DMS 273 (cell line): ENCODE results near the gene KRTAP10-2.
A peak's percentile ranks its signal among the peaks of the same experiment; 100 is the strongest.

ENCODE experiments used
- DNase-seq: peaks from one replicate; lab custom pipeline; 2025; ENCODE audit not compliant: unreplicated experiment; lab: John Stamatoyannopoulos, UW

KRTAP10-2 gene

GRCh38 chr21:44515359-44516165, 35.7 kb downstream of the KRTAP10-2 start:
- DNase-seq: no peak

DNA sequence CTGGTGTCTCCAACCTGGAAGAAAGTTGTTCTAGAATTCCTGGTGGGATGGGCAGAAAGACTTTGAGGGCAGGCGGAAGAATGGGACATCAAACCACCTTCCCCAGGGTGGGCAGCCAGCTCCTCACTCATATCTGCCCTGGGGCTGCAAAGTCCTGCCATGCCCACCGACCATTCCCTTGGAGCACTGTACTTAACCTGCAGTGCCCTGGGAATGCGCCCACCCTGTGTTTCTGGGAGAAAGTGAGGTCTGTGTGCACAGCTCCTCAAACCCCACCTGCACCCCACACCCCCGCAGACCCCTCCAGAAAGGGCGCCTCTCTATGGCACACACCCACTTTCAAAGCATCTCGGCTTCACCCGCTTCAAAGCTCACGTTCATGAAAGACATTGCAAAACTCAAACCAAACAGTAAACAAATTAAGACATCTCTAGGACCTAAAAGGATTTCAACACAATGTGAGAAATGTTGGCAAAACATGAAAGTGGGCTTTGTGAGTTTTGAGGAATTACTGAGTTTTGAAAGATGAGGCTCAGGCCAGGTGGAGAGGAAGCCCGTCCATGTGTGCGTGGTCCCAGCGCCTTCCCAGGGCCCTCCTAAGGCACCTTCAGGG, 36.5 kb downstream of the KRTAP10-2 start:
- no peak for DNase-seq

DNA sequence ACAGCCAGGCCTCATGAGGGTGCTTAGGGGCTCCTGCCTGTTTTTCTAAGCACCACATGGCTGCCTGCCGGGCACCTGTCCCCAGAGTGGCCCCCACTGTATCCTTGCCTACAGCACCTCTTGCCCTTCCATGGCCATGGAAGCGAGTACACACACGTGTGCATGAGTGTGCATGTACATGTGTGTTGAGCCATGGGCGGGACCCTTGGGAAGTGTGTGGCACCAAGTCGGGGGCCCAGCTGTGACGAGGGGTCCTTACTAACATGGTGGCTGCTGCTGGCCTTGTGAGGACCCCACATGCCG, 37.1 kb downstream of the KRTAP10-2 start:
- no peak for DNase-seq

GRCh38 chr21:44513389-44514217, 37.7 kb downstream of the KRTAP10-2 start:
- peak; percentile 81 for DNase-seq

GRCh38 chr21:44512496-44513388, 38.6 kb downstream of the KRTAP10-2 start:
- DNase-seq: no peak

GRCh38 chr21:44511938-44512275, 39.4 kb downstream of the KRTAP10-2 start:
- DNase-seq: no peak

DNA sequence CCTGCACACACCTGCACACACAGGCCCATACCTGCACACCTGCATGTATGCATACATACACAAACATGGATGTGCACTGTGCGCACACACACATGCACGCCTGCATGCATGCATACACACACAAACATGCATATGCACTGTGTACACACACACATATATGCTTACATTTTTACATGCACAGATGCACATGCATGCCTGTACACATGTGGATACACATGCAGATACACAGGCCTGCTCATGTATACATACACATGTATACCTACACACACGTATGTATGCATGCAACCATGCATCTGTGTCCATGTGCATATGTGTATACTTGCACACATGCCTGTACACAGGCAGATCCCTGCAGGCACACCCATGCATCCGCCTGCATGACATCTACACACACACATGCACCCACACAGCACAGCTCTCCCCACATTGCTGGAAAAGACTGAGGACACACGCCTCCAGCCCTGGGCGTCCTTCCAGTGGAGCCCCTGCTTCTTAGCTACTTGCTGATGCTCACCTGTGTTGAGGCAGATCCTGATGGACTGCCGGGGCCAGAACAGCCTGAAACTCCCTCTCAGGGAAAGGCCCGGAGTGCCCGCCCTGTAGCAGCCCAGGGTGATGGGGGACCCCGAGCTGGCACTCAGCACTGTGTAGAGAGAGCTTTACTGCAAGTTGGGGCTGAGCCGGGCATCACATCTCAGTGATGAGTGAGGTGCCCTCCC, 39.9 kb downstream of the KRTAP10-2 start:
- DNase-seq: no peak

GRCh38 chr21:44510508-44511218, 40.6 kb downstream of the KRTAP10-2 start:
- DNase-seq: peak; percentile 84

DNA sequence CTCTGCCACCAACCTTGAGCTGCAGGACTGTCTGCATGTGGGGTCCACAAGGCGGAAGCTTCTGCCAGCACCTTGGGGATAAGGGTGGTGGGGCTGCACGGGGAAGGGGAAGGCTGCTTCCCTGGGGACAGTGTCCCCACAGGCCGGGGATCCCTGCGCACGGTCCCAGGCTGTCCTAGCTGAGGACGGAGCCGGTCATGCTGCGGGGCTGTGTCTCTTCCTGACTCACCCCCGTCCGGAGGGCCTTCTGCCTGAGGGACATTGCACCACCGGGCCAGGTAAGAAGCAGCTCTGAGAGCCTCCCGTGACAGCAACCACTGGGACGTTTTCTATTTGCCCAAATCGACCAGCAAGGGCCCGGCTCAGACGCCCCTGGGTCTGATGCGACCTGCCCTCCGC, 41.2 kb downstream of the KRTAP10-2 start:
- DNase-seq: no peak

DNA sequence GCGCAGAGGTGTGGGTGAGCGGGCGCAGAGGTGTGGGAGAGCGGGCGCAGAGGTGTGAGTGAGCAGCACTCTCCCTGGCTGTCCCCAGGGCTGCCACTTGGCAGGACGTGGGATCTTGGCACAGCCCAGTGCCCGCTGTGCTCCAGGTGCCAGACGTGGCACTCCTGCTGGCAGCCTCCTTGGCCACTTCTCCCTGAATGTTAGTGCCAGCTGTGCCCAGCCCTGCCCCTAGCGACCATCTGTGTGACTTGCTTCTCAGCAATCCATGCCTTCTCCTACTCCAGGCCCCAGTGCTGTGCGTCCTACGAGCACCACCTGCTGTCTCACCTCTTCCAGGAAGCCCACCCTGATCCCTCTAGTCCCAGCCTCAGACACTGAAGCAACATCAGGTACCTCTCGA, 41.8 kb downstream of the KRTAP10-2 start:
- peak; percentile 95 for DNase-seq

- DNase-seq: peak; percentile 32
Observed at GRCh38 chr21:44508711-44509445, 42.4 kb downstream of the KRTAP10-2 start.

DNA sequence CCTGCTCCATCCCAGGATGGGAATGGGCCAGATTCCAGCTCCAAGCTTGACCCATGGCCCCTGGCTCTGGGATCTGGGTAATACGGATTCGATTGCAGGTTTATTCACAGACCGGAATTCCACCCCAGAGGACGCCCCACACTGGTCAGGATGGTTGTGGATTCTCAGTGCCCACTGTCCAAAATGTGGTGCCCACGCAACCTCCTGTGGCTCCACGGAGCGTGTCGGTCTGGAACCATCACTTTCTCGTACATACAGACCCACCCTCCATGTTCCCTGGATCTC, 42.9 kb downstream of the KRTAP10-2 start:
- DNase-seq: no peak

DNA sequence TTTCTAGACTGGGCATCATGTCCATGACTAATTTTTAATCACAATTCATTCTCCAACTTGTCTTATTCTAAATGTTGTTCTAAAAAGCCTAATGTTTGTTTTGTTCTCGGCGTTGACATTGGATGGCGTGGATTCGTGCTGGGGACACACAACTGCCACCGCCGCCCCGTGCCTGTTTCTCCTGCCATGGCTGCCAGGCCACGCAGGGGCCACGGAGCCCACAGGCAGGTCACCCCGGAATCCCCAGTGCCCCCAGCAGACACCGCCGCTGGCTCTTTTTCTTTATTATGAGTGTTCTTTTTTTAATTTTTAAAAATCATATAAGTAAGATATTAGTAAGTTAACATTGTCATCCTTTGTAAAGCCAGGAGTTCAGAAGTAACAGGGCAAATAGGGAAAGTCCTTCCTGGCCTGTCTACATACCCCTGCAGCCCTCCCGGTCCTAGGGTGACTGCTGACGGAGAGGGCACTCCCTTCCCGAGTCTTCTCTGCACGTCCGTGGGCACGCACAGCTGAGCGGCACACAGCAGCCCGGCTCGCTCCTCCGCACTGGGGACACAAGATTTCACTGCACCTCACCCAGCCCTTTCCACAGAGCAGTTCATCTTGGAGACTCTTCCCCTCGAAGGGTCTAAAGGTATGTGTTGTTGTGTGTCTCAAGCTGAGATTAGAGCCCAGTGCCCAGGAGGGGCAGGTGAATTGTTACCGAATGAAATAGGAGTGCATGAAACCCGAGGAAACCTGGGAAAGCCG, 43.5 kb downstream of the KRTAP10-2 start:
- DNase-seq: no peak

DNA sequence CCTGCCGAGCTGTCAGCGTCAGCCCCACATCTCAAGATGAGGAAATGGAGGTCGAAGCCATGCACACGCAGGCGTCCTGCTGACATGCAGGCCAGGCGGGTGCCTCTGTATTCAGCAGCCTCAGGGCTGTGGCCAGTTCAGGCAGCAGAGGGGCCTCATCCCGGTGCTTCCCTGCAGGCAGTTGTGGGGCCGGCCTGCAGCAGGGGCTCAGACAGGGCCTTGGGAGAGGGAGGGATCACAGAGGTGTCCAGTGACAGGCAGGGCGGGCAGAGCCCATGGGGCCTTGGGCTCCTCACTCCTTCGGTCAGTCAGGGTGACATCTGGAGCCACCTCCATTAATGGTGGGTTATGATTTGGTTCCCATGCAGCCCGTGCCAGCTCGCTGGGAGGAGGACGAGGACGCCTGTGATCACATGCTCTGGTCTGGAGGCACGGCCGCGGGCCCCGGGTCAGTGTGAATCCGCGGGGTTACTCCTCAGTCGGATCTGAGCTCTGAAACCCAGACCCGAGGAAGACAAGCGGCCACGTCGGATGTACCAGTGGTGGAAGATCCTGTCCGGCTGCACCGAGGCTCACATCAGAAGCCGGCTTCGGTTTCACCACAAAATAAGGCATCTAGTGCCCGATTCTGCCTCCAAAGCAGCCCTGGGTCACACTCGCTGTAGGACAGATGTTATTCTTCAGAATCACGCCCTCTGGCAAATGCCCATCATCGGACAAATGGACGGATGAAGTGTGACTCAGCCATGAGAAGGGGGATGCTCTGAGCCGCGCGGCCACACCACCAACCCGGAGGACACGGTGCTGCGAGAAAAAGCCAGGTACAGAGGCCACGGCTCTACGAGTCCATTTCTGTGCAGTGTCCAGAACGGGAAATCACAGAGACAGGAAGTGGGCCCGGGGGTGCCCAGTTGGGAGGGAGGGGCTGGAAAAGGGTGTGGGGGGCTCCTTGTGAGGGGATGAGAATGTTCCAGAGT, 44.7 kb downstream of the KRTAP10-2 start:
- DNase-seq: no peak

DNA sequence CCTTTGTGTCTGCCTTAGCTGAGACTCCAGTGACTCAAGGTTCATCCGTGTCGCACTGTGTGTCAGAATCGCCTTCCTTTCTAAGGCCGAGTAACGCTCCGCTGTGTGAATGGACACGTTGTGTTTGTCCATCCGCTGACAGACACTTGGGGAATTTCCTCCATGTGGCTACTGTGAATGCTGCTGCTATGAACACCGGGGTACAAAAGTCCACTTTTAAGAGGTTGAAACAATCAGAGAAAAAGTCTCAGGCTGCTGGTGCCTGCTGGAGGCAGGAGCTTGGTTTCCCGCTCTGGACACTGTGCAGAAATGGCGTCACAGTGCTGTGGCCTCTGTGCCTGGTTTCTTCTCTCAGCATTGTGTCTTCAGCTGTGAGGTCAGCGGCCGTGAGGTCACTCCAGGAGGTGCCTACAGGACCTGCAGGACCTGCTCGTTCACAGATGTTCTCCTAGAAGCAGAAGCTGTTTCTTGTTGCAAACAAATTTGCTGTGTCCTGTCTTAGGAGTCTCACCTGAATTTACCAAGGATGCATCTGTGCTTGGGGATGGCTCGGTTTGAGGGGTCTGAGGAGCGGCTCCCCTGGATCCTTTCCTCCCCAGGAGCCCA, 45.5 kb downstream of the KRTAP10-2 start:
- no peak for DNase-seq

GRCh38 chr21:44503901-44504399, 47.4 kb downstream of the KRTAP10-2 start:
- no peak for DNase-seq
